COLO668 (cell line): ENCODE results near the gene TUBGCP6.

Source experiments
- DNase-seq: peaks from one replicate; lab custom pipeline; 2025; ENCODE audit not compliant: unreplicated experiment; lab: John Stamatoyannopoulos, UW

Gene TUBGCP6

GRCh38 chr22:50227579-50228215, 17.1 kb downstream of the TUBGCP6 start:
- DNase-seq, result no peak

GRCh38 chr22:50226875-50227165, 18.0 kb downstream of the TUBGCP6 start:
- no peak for DNase-seq

GRCh38 chr22:50226063-50226874, 18.6 kb downstream of the TUBGCP6 start:
- DNase-seq, result no peak

- no peak for DNase-seq
These were observed 19.4 kb downstream of the TUBGCP6 start for GRCh38 chr22:50225200-50225969.

GRCh38 chr22:50224071-50224470, 20.8 kb downstream of the TUBGCP6 start:
- DNase-seq, result no peak

GRCh38 chr22:50222508-50222907, 22.3 kb downstream of the TUBGCP6 start:
- no peak for DNase-seq

GRCh38 chr22:50221410-50222300, 23.2 kb downstream of the TUBGCP6 start:
- no peak for DNase-seq

- no peak for DNase-seq
These were observed 24.0 kb downstream of the TUBGCP6 start for GRCh38 chr22:50220603-50221409.

- DNase-seq, result no peak
These were observed 24.8 kb downstream of the TUBGCP6 start for GRCh38 chr22:50219800-50220602.

- peak; percentile 84 for DNase-seq
These were observed 25.7 kb downstream of the TUBGCP6 start for GRCh38 chr22:50218996-50219727.

GRCh38 chr22:50218153-50218995, 26.4 kb downstream of the TUBGCP6 start:
- DNase-seq, result peak; percentile 71

GRCh38 chr22:50217543-50218152, 27.2 kb downstream of the TUBGCP6 start:
- DNase-seq, result no peak

- no peak for DNase-seq
These were observed 27.9 kb downstream of the TUBGCP6 start for GRCh38 chr22:50216684-50217520.

GRCh38 chr22:50216055-50216683, 28.7 kb downstream of the TUBGCP6 start:
- no peak for DNase-seq

GRCh38 chr22:50215297-50216054, 29.3 kb downstream of the TUBGCP6 start:
- DNase-seq, result peak; percentile 19
